Ascending aorta (tissue), 2 donors: ENCODE results near the gene NFS1. TPM values are rescaled to one million over a fixed set of nuclear protein-coding genes. Genes with fewer than 3 reads are reported as not detected.
A peak's percentile ranks its signal among the peaks of the same experiment; 100 is the strongest.

Experiments
- DNase-seq, 2 donors: peaks; one replicate each; pipeline ENCODE4 v3.0.0-alpha.2; 2019; ENCODE audit warnings: low spot score in 2 of 2
- H3K27ac ChIP-seq, 2 donors: fragments of 200-600 bp; sonication (generic); one replicate each; pipeline ENCODE4 v1.5.1; 2016 to 2017; ENCODE audit warnings: mild to moderate bottlenecking in 1 of 2
- H3K27me3 ChIP-seq: fragments of 200-600 bp; sonication (generic); one replicate; pipeline ENCODE4 v1.5.1; 2017
- H3K36me3 ChIP-seq, 2 donors: fragments of 200-600 bp; sonication (generic); one replicate each; pipeline ENCODE4 v1.5.1; 2016
- H3K4me1 ChIP-seq, 2 donors: fragments of 200-600 bp; sonication (generic); one replicate each; pipeline ENCODE4 v1.5.1; 2016 to 2017; ENCODE audit warnings: mild to moderate bottlenecking in 1 of 2
- H3K4me3 ChIP-seq, 2 donors: fragments of 200-600 bp; sonication (generic); one replicate each; pipeline ENCODE4 v1.5.1; 2016 to 2017; ENCODE audit warnings: mild to moderate bottlenecking in 1 of 2
- H3K9me3 ChIP-seq, 2 donors: fragments of 200-600 bp; sonication (generic); one replicate each; pipeline ENCODE4 v1.5.1; 2016
- intact Hi-C: fragments of 100-400 bp; cut with DNase I; formaldehyde crosslinking; loops from one replicate; pipeline ENCODE4 v1.15.1; 2023
- total RNA-seq: library from RNA; depleted of rRNA; stranded (reverse); fragments of >200 nt; gene quantifications from one replicate; pipeline ENCODE4 v1.1.0, GENCODE V29; 2016
- TF ChIP-seq, protein P1 (sequence below), 3 experiments: fragments of 200-600 bp in 2 of 3; fragments of 450-650 bp in 1 of 3; sonication (generic) in 2 of 3; IDR thresholded peaks; one replicate each; pipeline ENCODE4 v1.5.1; 2016 to 2019; ENCODE audit warnings: antibody characterized with exemption in 3 of 3, mild to moderate bottlenecking in 1 of 3, moderate library complexity in 1 of 3

Gene NFS1
- total RNA-seq, 1 donor from 2014 or later = 62.2 TPM

- peaks cover 43 to 63% of the 10 kb centered on the region in 2 donors for H3K36me3 ChIP-seq
Measured at GRCh38 chr20:35669681-35670080, 29.5 kb downstream of the NFS1 start.

GRCh38 chr20:35669221-35669620 lies 29.9 kb downstream of the NFS1 start:
- no peak overlapping the region for H3K4me3 ChIP-seq
- no peak for DNase-seq
- H3K27me3 ChIP-seq = no peaks in the 10 kb centered on the region
- no peaks in the 10 kb centered on the region for H3K4me1 ChIP-seq
- intact Hi-C loops = no loop called here
- H3K27ac ChIP-seq = no peak overlapping the region
- H3K36me3 ChIP-seq = peaks cover 38 to 58% of the 10 kb centered on the region in 2 donors
- no peaks in the 10 kb centered on the region for H3K9me3 ChIP-seq
- TF ChIP-seq, protein P1, sequence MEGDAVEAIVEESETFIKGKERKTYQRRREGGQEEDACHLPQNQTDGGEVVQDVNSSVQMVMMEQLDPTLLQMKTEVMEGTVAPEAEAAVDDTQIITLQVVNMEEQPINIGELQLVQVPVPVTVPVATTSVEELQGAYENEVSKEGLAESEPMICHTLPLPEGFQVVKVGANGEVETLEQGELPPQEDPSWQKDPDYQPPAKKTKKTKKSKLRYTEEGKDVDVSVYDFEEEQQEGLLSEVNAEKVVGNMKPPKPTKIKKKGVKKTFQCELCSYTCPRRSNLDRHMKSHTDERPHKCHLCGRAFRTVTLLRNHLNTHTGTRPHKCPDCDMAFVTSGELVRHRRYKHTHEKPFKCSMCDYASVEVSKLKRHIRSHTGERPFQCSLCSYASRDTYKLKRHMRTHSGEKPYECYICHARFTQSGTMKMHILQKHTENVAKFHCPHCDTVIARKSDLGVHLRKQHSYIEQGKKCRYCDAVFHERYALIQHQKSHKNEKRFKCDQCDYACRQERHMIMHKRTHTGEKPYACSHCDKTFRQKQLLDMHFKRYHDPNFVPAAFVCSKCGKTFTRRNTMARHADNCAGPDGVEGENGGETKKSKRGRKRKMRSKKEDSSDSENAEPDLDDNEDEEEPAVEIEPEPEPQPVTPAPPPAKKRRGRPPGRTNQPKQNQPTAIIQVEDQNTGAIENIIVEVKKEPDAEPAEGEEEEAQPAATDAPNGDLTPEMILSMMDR (IDR thresholded peaks at IDR 0.05) = no peak

More at GRCh38 chr20:35669681-35670080, 29.5 kb downstream of the NFS1 start:
- no peak overlapping the region for H3K4me3 ChIP-seq
- TF ChIP-seq, protein P1 (IDR thresholded peaks at IDR 0.05) = no peak
- H3K27ac ChIP-seq = no peak overlapping the region
- no peaks in the 10 kb centered on the region for H3K9me3 ChIP-seq
- H3K27me3 ChIP-seq = no peaks in the 10 kb centered on the region
- intact Hi-C loops = no loop called here
- no peak for DNase-seq
- H3K4me1 ChIP-seq = no peaks in the 10 kb centered on the region

DNA sequence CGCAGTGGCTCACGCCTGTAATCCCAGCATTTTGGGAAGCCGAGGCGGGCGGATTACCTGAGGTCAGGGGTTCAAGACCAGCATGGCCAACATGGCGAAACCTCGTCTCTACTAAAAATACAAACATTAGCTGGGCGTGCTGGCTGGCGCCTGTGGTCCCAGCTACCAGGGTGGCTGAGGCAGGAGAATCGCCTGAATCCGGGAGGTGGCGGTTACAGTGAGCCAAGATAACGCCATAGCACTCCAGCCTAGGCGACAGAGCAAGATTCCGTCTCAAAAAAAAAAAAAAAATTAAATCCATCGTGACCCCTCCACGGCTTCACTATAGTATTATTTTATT lies 33.2 kb downstream of the NFS1 start:
- Histone ChIP-seq H3K4me3 (no peak overlapping the region), H3K27ac (peak overlapping the region in 1 of 2 donors; percentile 97), H3K27me3 (no peaks in the 10 kb centered on the region), H3K9me3 (no peaks in the 10 kb centered on the region), H3K4me1 (peaks cover 2 to 12% of the 10 kb centered on the region in 2 donors), H3K36me3 (peaks cover 17 to 27% of the 10 kb centered on the region in 2 donors)
- DNase-seq = no peak
- intact Hi-C loops = loop anchor here (2.0 kb wide), 2 partner anchors 33 to 123 kb away; partner anchors contain the start of genes ERGIC3, NFS1 and ROMO1
- TF ChIP-seq, protein P1 (IDR thresholded peaks at IDR 0.05) = no peak

DNA sequence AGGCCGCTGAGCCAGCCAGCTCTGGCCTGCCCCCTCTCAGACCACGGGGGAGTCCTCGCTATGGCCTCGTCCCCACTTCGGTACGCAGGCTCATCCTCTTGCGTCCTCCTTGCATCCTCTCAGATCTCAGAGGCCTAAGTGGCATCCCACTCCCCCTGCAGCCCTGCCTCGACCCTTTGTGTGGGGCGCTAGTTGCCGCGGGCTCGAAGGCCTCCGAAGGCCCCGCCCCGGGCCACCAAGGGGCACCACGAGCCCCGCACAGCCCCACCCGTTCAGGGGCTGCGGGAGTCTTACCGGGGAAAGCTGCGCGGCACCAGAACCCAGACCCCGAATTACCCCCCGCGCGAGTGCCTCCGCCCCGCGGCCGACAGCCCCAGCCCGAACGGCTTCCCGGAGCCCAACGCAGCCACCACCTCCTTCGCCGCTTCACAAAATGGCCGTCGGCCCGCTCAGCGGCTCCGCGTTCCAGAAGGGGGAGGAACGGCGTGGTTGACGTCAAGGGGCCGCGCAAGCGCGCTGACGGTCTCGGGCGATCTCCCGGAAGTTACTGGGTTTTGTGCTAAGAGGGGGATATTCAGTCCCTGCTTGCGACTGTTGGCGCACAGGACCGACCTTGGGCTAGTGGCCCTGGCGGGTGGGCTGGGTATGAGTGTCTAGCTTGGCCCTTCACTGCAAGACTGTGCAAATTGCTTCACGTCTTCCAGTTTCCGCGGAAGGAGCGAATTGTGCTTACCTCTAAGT lies 34.5 kb downstream of the NFS1 start, which contains the start of the genes CPNE1 and RBM12:
CPNE1 (minus strand) TSS at position 435 of the 741 bp plus-strand sequence. CDS start 31,977 bp downstream, outside the sequence.
RBM12 (minus strand) TSS at position 435 of the 741 bp plus-strand sequence. CDS start 9,578 bp downstream, outside the sequence.
- DNase-seq = peak; percentile 61 to 95
- H3K27me3 ChIP-seq = no peaks in the 10 kb centered on the region
- TF ChIP-seq, protein P1 (IDR thresholded peaks at IDR 0.05) = peak in 2 of 3 experiments; percentile 7 to 14
- peaks cover 8 to 14% of the 10 kb centered on the region in 2 donors for H3K36me3 ChIP-seq
- peaks cover 2 to 24% of the 10 kb centered on the region in 2 donors for H3K4me1 ChIP-seq
- no peaks in the 10 kb centered on the region for H3K9me3 ChIP-seq
- peak within 1 kb of the TSS; percentile 91 to 96 for H3K4me3 ChIP-seq
- intact Hi-C loops = loop anchor here (1.0 to 5.0 kb wide), 5 partner anchors 34 to 122 kb away; partner anchors contain the start of genes ERGIC3, NFS1, RBM39 and ROMO1
- peak within 1 kb of the TSS; percentile 97 to 98 for H3K27ac ChIP-seq

GRCh38 chr20:35663516-35664465 lies 35.4 kb downstream of the NFS1 start:
- Histone ChIP-seq H3K27me3 (no peaks in the 10 kb centered on the region), H3K36me3 (peaks cover 0 to 6% of the 10 kb centered on the region in 2 donors), H3K9me3 (no peaks in the 10 kb centered on the region), H3K4me1 (peaks cover 2 to 25% of the 10 kb centered on the region in 2 donors), H3K27ac (peak overlapping the region; percentile 97 to 98), H3K4me3 (peak overlapping the region; percentile 91 to 96)
- intact Hi-C loops = loop anchor here (1.0 to 5.0 kb wide), 5 partner anchors 35 to 121 kb away; partner anchors contain the start of genes ERGIC3, NFS1, RBM39 and ROMO1
- peak; percentile 17 to 68 for DNase-seq
- TF ChIP-seq, protein P1 (IDR thresholded peaks at IDR 0.05) = no peak
